Stomach smooth muscle (tissue), 2 donors: ENCODE results near the gene NBL1.

Experiments used
- H3K27ac ChIP-seq: one replicate; pipeline ENCODE4 v1.7.0; 2013; ENCODE audit warnings: mild to moderate bottlenecking, low read length, inconsistent platforms
- H3K27me3 ChIP-seq, 2 donors: one replicate each; pipeline ENCODE4 v1.7.0; 2013; ENCODE audit warnings: low read length in 2 of 2; ENCODE audit not compliant: insufficient read depth in 2 of 2, control insufficient read depth in 1 of 2
- H3K36me3 ChIP-seq, 2 donors: one replicate each; pipeline ENCODE4 v1.7.0; 2013; ENCODE audit warnings: low read length in 2 of 2; ENCODE audit not compliant: control insufficient read depth in 2 of 2, insufficient read depth in 2 of 2
- H3K4me1 ChIP-seq: one replicate; pipeline ENCODE4 v1.7.0; 2013; ENCODE audit warnings: low read length; ENCODE audit not compliant: control insufficient read depth, insufficient read depth
- H3K4me3 ChIP-seq, 2 donors: one replicate each; pipeline ENCODE4 v1.7.0; 2013; ENCODE audit warnings: low read length in 2 of 2
- H3K9ac ChIP-seq, 2 donors: one replicate each; pipeline ENCODE4 v1.7.0; 2013; ENCODE audit warnings: low read length in 2 of 2, mild to moderate bottlenecking in 1 of 2
- H3K9me3 ChIP-seq, 2 donors: one replicate each; pipeline ENCODE4 v1.7.0; 2013; ENCODE audit warnings: low read length in 2 of 2; ENCODE audit not compliant: control insufficient read depth in 2 of 2
- donor health status: healthy.
- donor health status: Pancreatic carcinoma.

Gene NBL1

DNA sequence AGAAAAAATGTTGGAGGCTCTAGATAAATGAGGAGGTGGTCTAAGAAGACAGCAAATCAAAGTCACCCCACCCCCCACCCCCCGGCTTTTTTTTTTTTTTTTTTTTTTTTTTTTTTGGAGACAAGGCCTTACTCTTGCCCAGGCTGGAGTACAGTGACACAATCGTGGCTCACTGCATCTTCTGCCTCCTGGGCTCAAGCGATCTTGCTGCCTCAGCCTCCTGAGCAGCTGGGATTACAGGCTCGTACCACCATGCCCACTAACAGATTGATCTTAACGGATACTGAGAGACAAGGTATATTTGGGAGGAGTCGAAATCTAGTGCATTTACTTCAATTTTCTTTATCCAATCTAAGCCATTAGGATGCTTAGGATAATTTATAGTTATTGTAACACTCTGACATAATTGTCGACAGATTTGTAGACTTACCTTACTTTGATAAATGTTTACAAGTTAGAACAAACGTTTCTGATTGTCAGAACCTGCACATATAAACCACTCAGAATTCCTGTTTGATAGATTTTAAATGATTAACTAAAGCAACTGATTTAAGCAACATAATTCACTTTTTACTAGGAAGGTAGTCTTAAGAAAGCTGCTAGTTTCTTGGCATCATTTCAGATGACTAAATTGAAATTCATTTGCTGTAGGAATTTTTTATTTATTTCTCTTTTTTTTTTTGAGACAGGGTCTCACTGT lies 33.7 kb upstream of the NBL1 start:
- Histone ChIP-seq H3K36me3 (peaks cover 0 to 2% of the 10 kb centered on the region in 2 donors), H3K9ac (no peak overlapping the region), H3K4me3 (no peak overlapping the region), H3K27me3 (no peaks in the 10 kb centered on the region), H3K9me3 (no peaks in the 10 kb centered on the region), H3K27ac (no peak overlapping the region), H3K4me1 (peaks cover 3% of the 10 kb centered on the region)

DNA sequence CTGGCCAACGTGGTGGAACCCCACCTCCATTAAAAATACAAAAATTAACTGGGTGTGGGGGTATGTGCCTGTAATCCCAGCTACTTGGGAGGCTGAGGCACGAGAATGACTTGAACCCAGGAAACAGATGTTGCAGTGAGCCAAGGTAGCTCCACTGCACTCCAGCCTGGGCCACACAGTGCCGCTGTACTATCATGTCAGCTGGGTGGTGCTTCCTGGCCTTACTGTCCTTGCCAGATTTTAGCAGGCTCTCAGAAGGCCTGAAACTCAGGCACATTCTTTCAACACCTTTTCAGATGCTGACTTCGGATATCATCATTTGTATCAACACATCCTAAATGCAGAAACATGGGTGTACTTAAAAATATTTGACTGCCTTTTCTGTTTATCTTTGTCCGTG lies 31.6 kb upstream of the NBL1 start:
- H3K36me3 ChIP-seq = peaks cover 0 to 4% of the 10 kb centered on the region in 2 donors
- no peak overlapping the region for H3K4me3 ChIP-seq
- H3K27me3 ChIP-seq = no peaks in the 10 kb centered on the region
- H3K4me1 ChIP-seq = peaks cover 3% of the 10 kb centered on the region
- H3K27ac ChIP-seq = no peak overlapping the region
- no peak overlapping the region for H3K9ac ChIP-seq
- H3K9me3 ChIP-seq = no peaks in the 10 kb centered on the region

DNA sequence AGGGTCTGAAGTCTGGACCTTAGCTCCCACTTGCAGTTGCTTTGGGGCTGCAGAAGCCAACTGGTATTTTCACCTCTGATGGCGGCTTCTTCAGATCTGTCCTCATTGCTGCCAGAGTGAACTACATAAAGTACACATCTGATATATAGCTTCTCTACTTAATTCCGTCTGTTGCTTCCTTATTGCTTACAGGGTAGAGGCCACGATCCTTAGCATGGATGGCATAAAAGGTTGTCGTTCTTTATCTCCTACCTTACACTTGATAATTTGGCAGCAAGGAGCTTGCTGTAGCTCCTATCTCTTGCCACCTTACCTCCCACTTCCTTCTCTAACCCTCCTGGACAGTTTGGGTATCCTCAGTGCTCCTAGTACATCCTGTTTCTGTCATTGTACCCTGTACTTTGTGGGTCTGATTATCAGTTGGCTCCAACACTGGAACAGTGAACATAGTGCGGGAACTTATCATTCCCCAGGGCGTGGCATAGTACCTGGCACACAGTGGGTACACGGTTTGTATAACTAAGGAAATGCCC lies 30.9 kb upstream of the NBL1 start:
- H3K4me1 ChIP-seq = peaks cover 3% of the 10 kb centered on the region

DNA sequence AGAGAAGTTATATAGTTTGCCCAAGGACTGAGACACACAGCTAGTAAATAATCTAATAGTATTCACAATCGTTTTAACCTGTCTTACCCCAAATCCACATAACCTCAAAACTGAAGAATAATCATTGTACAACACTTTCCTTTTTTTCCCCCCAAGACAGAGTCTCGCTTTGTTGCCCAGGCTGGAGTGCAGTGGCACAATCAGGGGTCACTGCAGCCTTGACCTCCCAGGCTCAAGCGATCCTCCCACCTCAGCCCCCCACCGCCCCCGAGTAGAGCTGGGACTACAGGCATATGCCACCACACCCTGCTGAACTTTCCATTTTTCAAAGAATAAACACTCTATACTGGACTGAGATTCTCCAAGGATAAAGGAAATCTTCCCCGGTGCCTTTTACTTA lies 28.7 kb upstream of the NBL1 start:
- no peaks in the 10 kb centered on the region for H3K9me3 ChIP-seq
- peaks cover 16% of the 10 kb centered on the region for H3K4me1 ChIP-seq
- no peak overlapping the region for H3K27ac ChIP-seq
- no peak overlapping the region for H3K9ac ChIP-seq
- H3K36me3 ChIP-seq = peaks cover 0 to 4% of the 10 kb centered on the region in 2 donors
- no peak overlapping the region for H3K4me3 ChIP-seq
- no peaks in the 10 kb centered on the region for H3K27me3 ChIP-seq

More for the DNA sequence above, 30.9 kb upstream of the NBL1 start:
- H3K27me3 ChIP-seq = no peaks in the 10 kb centered on the region
- peaks cover 0 to 4% of the 10 kb centered on the region in 2 donors for H3K36me3 ChIP-seq
- no peak overlapping the region for H3K9ac ChIP-seq
- no peaks in the 10 kb centered on the region for H3K9me3 ChIP-seq
- no peak overlapping the region for H3K4me3 ChIP-seq
- no peak overlapping the region for H3K27ac ChIP-seq

DNA sequence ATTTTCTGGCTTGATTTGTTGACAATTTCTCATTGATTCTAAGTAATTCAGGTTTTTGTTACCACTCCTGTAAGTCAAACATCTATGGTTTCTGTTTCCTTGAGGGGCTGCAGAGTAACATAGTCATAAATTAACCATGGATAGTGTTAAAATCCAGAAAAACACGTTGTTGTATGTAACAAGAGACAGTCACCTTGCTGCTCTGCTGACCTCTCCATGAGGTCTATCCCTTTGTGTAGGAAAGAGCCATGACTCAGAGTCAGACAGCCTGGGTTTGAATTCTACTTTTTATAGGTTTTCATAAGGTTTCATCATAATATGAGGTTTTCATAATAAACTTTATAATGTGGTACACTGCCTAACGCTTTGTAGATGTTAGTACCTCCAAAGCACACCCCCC lies 27.6 kb upstream of the NBL1 start:
- H3K4me1 ChIP-seq = peaks cover 18% of the 10 kb centered on the region

DNA sequence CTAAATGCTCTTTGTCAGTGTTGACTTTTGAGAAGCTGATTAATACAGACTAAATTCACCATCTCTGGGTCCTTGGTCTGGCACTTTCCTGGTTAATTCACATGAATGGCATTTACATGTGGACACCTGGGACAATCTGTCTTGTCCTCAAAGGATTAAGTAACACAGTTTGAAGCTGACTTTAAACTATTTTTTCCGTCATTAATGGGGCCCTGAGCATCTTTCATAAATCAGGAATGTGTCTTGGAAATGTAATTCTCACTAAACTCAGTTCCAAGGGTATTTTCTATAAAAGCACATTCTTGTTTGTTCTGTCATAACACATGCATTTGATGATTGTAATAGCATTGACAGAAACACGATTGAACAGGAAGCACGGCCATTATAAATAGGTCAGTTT lies 26.7 kb upstream of the NBL1 start:
- H3K27ac ChIP-seq = no peak overlapping the region
- H3K4me1 ChIP-seq = peaks cover 20% of the 10 kb centered on the region
- no peaks in the 10 kb centered on the region for H3K9me3 ChIP-seq
- H3K9ac ChIP-seq = no peak overlapping the region
- H3K4me3 ChIP-seq = no peak overlapping the region
- no peaks in the 10 kb centered on the region for H3K27me3 ChIP-seq
- peaks cover 0 to 7% of the 10 kb centered on the region in 2 donors for H3K36me3 ChIP-seq

More for the DNA sequence above, 27.6 kb upstream of the NBL1 start:
- Histone ChIP-seq H3K27ac (no peak overlapping the region), H3K4me3 (no peak overlapping the region), H3K9ac (no peak overlapping the region), H3K9me3 (no peaks in the 10 kb centered on the region), H3K36me3 (peaks cover 0 to 4% of the 10 kb centered on the region in 2 donors), H3K27me3 (no peaks in the 10 kb centered on the region)

DNA sequence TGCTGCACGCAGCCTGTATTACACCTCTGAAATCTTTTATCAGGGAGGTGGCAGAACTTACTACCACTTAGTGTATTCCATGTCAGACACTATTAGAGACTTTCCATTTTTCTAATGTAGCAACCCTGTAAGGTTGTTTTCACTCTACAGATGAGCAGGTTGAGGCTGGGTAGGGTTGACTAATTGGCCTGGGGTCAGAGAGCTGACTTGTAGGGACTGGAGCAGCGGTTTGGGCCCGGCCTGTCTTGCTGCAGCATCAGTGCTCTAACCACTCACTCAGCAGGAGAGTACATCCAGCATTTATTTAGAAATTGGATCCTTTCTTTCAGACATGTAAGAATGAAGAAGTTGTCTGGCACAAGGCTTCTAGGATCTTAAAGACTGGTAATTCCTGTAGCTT lies 25.7 kb upstream of the NBL1 start:
- Histone ChIP-seq H3K4me1 (peaks cover 17% of the 10 kb centered on the region), H3K9ac (no peak overlapping the region), H3K9me3 (no peaks in the 10 kb centered on the region), H3K27ac (no peak overlapping the region), H3K4me3 (no peak overlapping the region), H3K27me3 (no peaks in the 10 kb centered on the region), H3K36me3 (peaks cover 0 to 8% of the 10 kb centered on the region in 2 donors)

DNA sequence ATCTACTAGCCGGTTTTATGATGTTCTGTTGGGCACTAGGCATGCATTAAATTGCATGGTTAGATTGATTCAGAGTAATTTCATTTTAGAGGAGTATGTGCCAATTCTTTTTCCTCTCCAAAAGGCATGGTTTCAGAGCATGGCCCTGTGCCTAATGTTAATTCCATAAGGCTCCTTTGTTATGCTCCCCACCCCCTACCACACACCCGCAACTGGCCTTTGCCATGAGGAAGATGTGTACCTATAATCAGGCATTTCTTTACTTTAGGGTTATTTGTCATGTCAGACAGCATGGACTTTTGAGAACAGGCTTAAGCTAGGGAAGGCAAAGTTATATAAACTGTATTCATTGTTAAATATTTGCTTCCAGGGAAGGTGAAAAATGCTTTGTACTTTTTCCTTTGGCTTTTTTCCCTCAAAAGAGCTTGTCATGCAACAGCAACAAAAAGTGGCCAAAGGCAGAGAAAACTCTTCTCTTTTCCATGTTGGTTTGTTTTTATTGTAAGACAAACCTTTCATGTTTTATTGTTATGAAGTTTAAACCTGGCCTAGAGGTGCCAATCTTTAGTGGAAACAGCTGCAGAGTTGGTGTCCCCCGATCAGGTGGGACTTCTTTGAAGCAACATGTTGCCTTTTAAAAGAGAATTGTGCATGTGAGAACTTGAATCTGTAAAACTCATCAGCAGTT lies 24.3 kb upstream of the NBL1 start:
- no peak overlapping the region for H3K27ac ChIP-seq
- H3K9ac ChIP-seq = no peak overlapping the region
- peaks cover 3 to 18% of the 10 kb centered on the region in 2 donors for H3K36me3 ChIP-seq
- H3K4me1 ChIP-seq = peaks cover 17% of the 10 kb centered on the region
- no peak overlapping the region for H3K4me3 ChIP-seq
- H3K9me3 ChIP-seq = no peaks in the 10 kb centered on the region
- no peaks in the 10 kb centered on the region for H3K27me3 ChIP-seq

DNA sequence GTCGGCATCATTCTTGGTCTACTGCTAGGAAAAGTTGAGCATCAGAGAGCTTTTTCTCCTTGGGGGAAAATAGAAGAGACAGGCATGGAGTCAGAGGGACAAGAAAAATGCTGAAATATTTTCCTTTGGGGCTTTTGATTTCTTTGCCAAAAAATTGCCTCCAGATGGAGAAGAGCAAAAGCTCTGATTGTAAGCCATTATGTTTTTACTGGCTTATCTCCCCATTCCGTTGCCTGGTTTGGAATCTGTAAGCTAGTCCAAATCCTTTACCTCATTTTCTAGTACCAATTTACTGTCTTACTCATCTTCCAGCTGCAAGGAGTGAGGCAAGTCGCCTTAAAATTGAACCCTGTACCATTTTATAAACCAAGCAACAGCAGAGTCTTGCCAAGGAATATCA lies 23.3 kb upstream of the NBL1 start:
- Histone ChIP-seq H3K36me3 (peaks cover 3 to 24% of the 10 kb centered on the region in 2 donors), H3K27ac (no peak overlapping the region), H3K27me3 (no peaks in the 10 kb centered on the region), H3K9ac (no peak overlapping the region), H3K4me1 (peaks cover 17% of the 10 kb centered on the region), H3K4me3 (no peak overlapping the region), H3K9me3 (no peaks in the 10 kb centered on the region)

DNA sequence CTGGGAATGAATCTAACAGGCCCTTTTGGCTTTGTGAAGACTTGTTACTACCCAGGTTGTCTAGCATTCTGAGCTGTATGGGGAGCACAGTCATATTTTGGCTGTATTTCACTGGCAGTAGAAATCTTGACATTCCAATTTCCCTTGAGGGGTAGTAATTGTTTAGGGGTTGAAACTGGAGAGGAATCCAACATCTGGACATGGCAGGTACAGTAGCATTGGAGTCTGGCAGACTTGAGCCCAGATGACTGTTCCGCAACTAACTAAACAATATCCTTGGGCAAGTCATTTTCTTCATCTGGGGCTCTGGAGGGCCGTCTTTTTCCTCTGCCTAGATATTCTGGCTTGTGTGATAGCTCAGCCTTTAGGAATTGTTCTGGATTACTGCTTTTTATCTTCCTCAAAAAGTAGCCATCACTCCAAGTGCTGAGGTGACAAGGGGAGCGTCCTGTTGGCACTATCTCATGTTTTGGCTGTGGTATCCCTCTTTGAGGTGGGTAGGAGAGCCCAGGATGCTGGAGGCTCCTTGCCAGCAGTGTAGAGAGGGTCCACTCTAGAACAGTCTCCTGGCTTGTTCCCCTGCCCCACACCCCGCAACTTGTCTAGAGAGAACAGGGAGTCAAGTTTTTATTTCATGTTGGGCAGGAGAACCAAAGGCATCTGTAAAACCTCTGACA lies 22.7 kb upstream of the NBL1 start:
- H3K9me3 ChIP-seq = no peaks in the 10 kb centered on the region
- no peaks in the 10 kb centered on the region for H3K27me3 ChIP-seq
- no peak overlapping the region for H3K4me3 ChIP-seq
- H3K36me3 ChIP-seq = peaks cover 3 to 28% of the 10 kb centered on the region in 2 donors
- H3K9ac ChIP-seq = no peak overlapping the region
- no peak overlapping the region for H3K27ac ChIP-seq
- H3K4me1 ChIP-seq = peaks cover 22% of the 10 kb centered on the region
